T-cell (primary cell): Measurements from ENCODE around the gene SGTA. TPM values are rescaled to one million over a fixed set of nuclear protein-coding genes. Genes with fewer than 3 reads are reported as not detected.

Source experiments
- ATAC-seq, 4 experiments: fragments of 200-7000 bp in 3 of 4; fragments of 150-1000 bp in 1 of 4; cut with Tn5 transposase; replicated peaks in 1 of 4; 1 replicate in 3 of 4; 2 replicates in 1 of 4; pipeline ENCODE4 v1.10.0; 2021; ENCODE audit warnings: moderate library complexity in 3 of 4, mild to moderate bottlenecking in 2 of 4, moderate number of reproducible peaks in 1 of 4
- CTCF ChIA-PET, 2 donors: fragments of 300-600 bp; sonication (Branson Sonifier 250); formaldehyde crosslinking; loops; one replicate each; lab custom pipeline; 2022; ENCODE audit warnings: antibody characterized with exemption in 2 of 2; lab: Charles Lee
- POLR2A ChIA-PET, 2 donors: fragments of 300-600 bp; sonication (Branson Sonifier 250); formaldehyde crosslinking; loops; one replicate each; lab custom pipeline; 2022; ENCODE audit warnings: antibody characterized with exemption in 2 of 2; lab: Charles Lee
- DNase-seq, 35 experiments: peaks; one replicate each; pipeline versions ENCODE4 v3.0.0 to v3.0.0-alpha.2; 2013 to 2023
- H3K27ac ChIP-seq: one replicate; pipeline ENCODE4 v1.5.1; 2013; ENCODE audit warnings: low read length
- H3K27me3 ChIP-seq, 2 experiments: replicated peaks in 1 of 2; 1 replicate in 1 of 2; 2 replicates in 1 of 2; pipeline versions ENCODE4 v1.6.1 to v1.7.0; 2013; ENCODE audit warnings: low read length in 1 of 2, mixed read lengths in 1 of 2; ENCODE audit not compliant: control insufficient read depth in 2 of 2, insufficient read depth in 2 of 2; ENCODE audit errors: extremely low read depth in 1 of 2
- H3K36me3 ChIP-seq, 2 donors: 1 replicate in 1 of 2; 2 replicates in 1 of 2; pipeline versions ENCODE4 v1.6.1 to v1.7.0; 2013; ENCODE audit warnings: low read length in 1 of 2; ENCODE audit not compliant: control insufficient read depth in 2 of 2, insufficient read depth in 1 of 2; ENCODE audit errors: extremely low read depth in 1 of 2
- H3K4me1 ChIP-seq, 2 experiments: 1 replicate in 1 of 2; 2 replicates in 1 of 2; pipeline versions ENCODE4 v1.6.1 to v1.7.0; 2013; ENCODE audit warnings: low read length in 2 of 2, mixed read lengths in 1 of 2; ENCODE audit not compliant: insufficient read depth in 2 of 2, control insufficient read depth in 1 of 2; ENCODE audit errors: extremely low read depth in 1 of 2
- H3K4me3 ChIP-seq, 2 donors: 1 replicate in 1 of 2; 2 replicates in 1 of 2; pipeline versions ENCODE4 v1.5.1 to v1.7.0; 2013; ENCODE audit warnings: mild to moderate bottlenecking in 2 of 2, low read length in 1 of 2, moderate library complexity in 1 of 2; ENCODE audit not compliant: control insufficient read depth in 1 of 2; ENCODE audit errors: extremely low read depth in 1 of 2
- H3K9me3 ChIP-seq: 2 replicates; pipeline ENCODE4 v1.7.0; 2013
- H3K27ac Mint-ChIP-seq, 2 donors: one replicate each; pipeline ENCODE4 v1.8.0; 2020 to 2021; ENCODE audit warnings: mild to moderate bottlenecking in 2 of 2, mixed read lengths in 2 of 2
- H3K27me3 Mint-ChIP-seq, 2 donors: one replicate each; pipeline ENCODE4 v1.8.0; 2021 to 2022; ENCODE audit warnings: mixed read lengths in 2 of 2
- H3K36me3 Mint-ChIP-seq: one replicate; pipeline ENCODE4 v1.8.0; 2021; ENCODE audit warnings: mixed read lengths
- H3K4me1 Mint-ChIP-seq, 3 donors: one replicate each; pipeline ENCODE4 v1.8.0; 2020 to 2022; ENCODE audit warnings: mixed read lengths in 3 of 3, mild to moderate bottlenecking in 1 of 3
- H3K4me3 Mint-ChIP-seq, 3 donors: one replicate each; pipeline ENCODE4 v1.8.0; 2020 to 2022; ENCODE audit warnings: mild to moderate bottlenecking in 3 of 3, mixed read lengths in 3 of 3, moderate library complexity in 3 of 3
- H3K9me3 Mint-ChIP-seq, 3 donors: one replicate each; pipeline ENCODE4 v1.8.0; 2020 to 2022; ENCODE audit warnings: mixed read lengths in 3 of 3
- WGBS: methylation state at CpG from one replicate; pipeline ENCODE4 v1.1.5; 2013; ENCODE audit warnings: missing lambda C conversion rate; ENCODE audit not compliant: insufficient coverage; 5-methylcytosine and 5-hydroxymethylcytosine counted together
- total RNA-seq, 35 experiments: library from RNA in 6 of 35; stranded (reverse) in 6 of 35; fragments of 120-200 nt in 1 of 35; gene quantifications; one replicate each; pipeline versions ENCODE4 v1.2.1 to v1.2.4 and lab custom pipeline; 2013 to 2026

Gene SGTA
- total RNA-seq, 5 donors from 2014 or later (not counting 1 experiment from before 2014, with no cell fraction given): 28.9 to 42.5 (median 36.7) TPM

GRCh38 chr19:2810141-2811091 lies 27.3 kb upstream of the SGTA start:
- Histone ChIP-seq H3K27me3 (no peaks in the 10 kb centered on the region), H3K9me3 (no peaks in the 10 kb centered on the region), H3K4me1 (no peaks in the 10 kb centered on the region), H3K4me3 (no peak overlapping the region), H3K27ac (no peak overlapping the region), H3K36me3 (peaks cover 28 to 34% of the 10 kb centered on the region in 2 donors)
- DNase-seq: no peak
- Mint-ChIP-seq H3K9me3 (no peaks in the 10 kb centered on the region), H3K36me3 (peaks cover 9% of the 10 kb centered on the region), H3K4me1 (peaks cover 0 to 4% (median 0%) of the 10 kb centered on the region in 3 donors), H3K27ac (no peak overlapping the region), H3K4me3 (no peak overlapping the region), H3K27me3 (no peaks in the 10 kb centered on the region)
- ChIA-PET POLR2A (interaction anchor here in 1 of 2 donors (0.5 kb wide), 1 partner anchor 275 kb away, joined by 3 read pairs; no protein-coding TSS in a partner anchor), CTCF (no interaction called here)
- 95% methylated on average over 51 of the region's 58 CpGs for WGBS
- no peak for ATAC-seq

- Histone ChIP-seq H3K4me3 (no peak overlapping the region), H3K4me1 (no peaks in the 10 kb centered on the region), H3K9me3 (no peaks in the 10 kb centered on the region), H3K36me3 (peaks cover 29 to 34% of the 10 kb centered on the region in 2 donors), H3K27ac (no peak overlapping the region), H3K27me3 (no peaks in the 10 kb centered on the region)
- DNase-seq (no peak), ATAC-seq (no peak)
- Mint-ChIP-seq H3K27ac (no peak overlapping the region), H3K4me1 (peaks cover 0 to 4% (median 0%) of the 10 kb centered on the region in 3 donors), H3K4me3 (no peak overlapping the region), H3K36me3 (peaks cover 11% of the 10 kb centered on the region), H3K9me3 (no peaks in the 10 kb centered on the region), H3K27me3 (no peaks in the 10 kb centered on the region)
- 97% methylated on average over 36 of the region's 37 CpGs for WGBS
- ChIA-PET CTCF (no interaction called here), POLR2A (no interaction called here)
Measured at GRCh38 chr19:2809387-2810140, 26.5 kb upstream of the SGTA start.

- Mint-ChIP-seq H3K36me3 (peaks cover 15% of the 10 kb centered on the region), H3K4me1 (peaks cover 0 to 4% (median 0%) of the 10 kb centered on the region in 3 donors), H3K9me3 (no peaks in the 10 kb centered on the region), H3K27ac (no peak overlapping the region), H3K27me3 (no peaks in the 10 kb centered on the region), H3K4me3 (no peak overlapping the region)
- H3K27ac ChIP-seq: no peak overlapping the region
- ChIA-PET CTCF (no interaction called here), POLR2A (no interaction called here)
- no peaks in the 10 kb centered on the region for H3K4me1 ChIP-seq
- DNase-seq (no peak), ATAC-seq (no peak)
- peaks cover 29% of the 10 kb centered on the region in 2 donors for H3K36me3 ChIP-seq
- no peaks in the 10 kb centered on the region for H3K9me3 ChIP-seq
- H3K27me3 ChIP-seq: no peaks in the 10 kb centered on the region
- no peak overlapping the region for H3K4me3 ChIP-seq
- 96% methylated on average over 39 of the region's 41 CpGs for WGBS
Measured at GRCh38 chr19:2808129-2808941, 25.3 kb upstream of the SGTA start.

GRCh38 chr19:2807379-2808128 lies 24.5 kb upstream of the SGTA start:
- Mint-ChIP-seq H3K4me1 (peaks cover 0 to 9% (median 0%) of the 10 kb centered on the region in 3 donors), H3K27me3 (no peaks in the 10 kb centered on the region), H3K4me3 (no peak overlapping the region), H3K9me3 (no peaks in the 10 kb centered on the region), H3K36me3 (peaks cover 18% of the 10 kb centered on the region), H3K27ac (no peak overlapping the region)
- peaks cover 29 to 33% of the 10 kb centered on the region in 2 donors for H3K36me3 ChIP-seq
- H3K9me3 ChIP-seq: no peaks in the 10 kb centered on the region
- ChIA-PET CTCF (no interaction called here), POLR2A (no interaction called here)
- DNase-seq: no peak
- WGBS: 98% methylated on average over 53 of the region's 56 CpGs
- no peak overlapping the region for H3K4me3 ChIP-seq
- H3K27me3 ChIP-seq: no peaks in the 10 kb centered on the region
- no peak overlapping the region for H3K27ac ChIP-seq
- no peak for ATAC-seq
- H3K4me1 ChIP-seq: no peaks in the 10 kb centered on the region

- no peaks in the 10 kb centered on the region for H3K4me1 ChIP-seq
- Mint-ChIP-seq H3K36me3 (peaks cover 20% of the 10 kb centered on the region), H3K4me3 (no peak overlapping the region), H3K27me3 (no peaks in the 10 kb centered on the region), H3K9me3 (no peaks in the 10 kb centered on the region), H3K4me1 (peaks cover 0 to 11% (median 0%) of the 10 kb centered on the region in 3 donors), H3K27ac (no peak overlapping the region)
- DNase-seq (no peak), ATAC-seq (no peak)
- no peak overlapping the region for H3K4me3 ChIP-seq
- no peaks in the 10 kb centered on the region for H3K27me3 ChIP-seq
- 98% methylated on average over 31 of the region's 34 CpGs for WGBS
- peaks cover 29 to 33% of the 10 kb centered on the region in 2 donors for H3K36me3 ChIP-seq
- H3K9me3 ChIP-seq: no peaks in the 10 kb centered on the region
- no peak overlapping the region for H3K27ac ChIP-seq
- ChIA-PET POLR2A (no interaction called here), CTCF (no interaction called here)
Measured at GRCh38 chr19:2806736-2807378, 23.8 kb upstream of the SGTA start.
